Smooth muscle cell (in vitro differentiated cells): ENCODE measurements around the gene GAGE12C. TPM values are rescaled to one million over a fixed set of nuclear protein-coding genes. Genes with fewer than 3 reads are reported as not detected.
"Not testable (repeated sequence)": the region's sequence is repeated elsewhere in the genome, so short reads cannot be mapped to it uniquely, and the experiment has no call there.

Source experiments
- DNase-seq: peaks from one replicate; lab custom pipeline; 2025; ENCODE audit not compliant: unreplicated experiment; lab: John Stamatoyannopoulos, UW
- H2AFZ ChIP-seq: fragments of 200-600 bp; sonication (generic); 2 replicates; pipeline ENCODE4 v1.6.0; 2016; ENCODE audit warnings: antibody characterized with exemption, low read depth, mild to moderate bottlenecking
- H3F3A ChIP-seq: fragments of 200-600 bp; sonication (generic); 2 replicates; pipeline ENCODE4 v1.6.0; 2017; ENCODE audit warnings: antibody characterized with exemption, low read depth
- H3K27ac ChIP-seq: fragments of 200-600 bp; sonication (generic); 2 replicates; pipeline ENCODE4 v1.5.1; 2016; ENCODE audit warnings: low read depth, mild to moderate bottlenecking
- H3K27me3 ChIP-seq: fragments of 200-600 bp; sonication (generic); 2 replicates; pipeline ENCODE4 v1.6.1; 2016; ENCODE audit warnings: low read depth, mild to moderate bottlenecking
- H3K36me3 ChIP-seq: fragments of 200-600 bp; sonication (generic); 2 replicates; pipeline ENCODE4 v1.5.1; 2016; ENCODE audit warnings: low read depth
- H3K4me1 ChIP-seq: fragments of 200-600 bp; sonication (generic); 2 replicates; pipeline ENCODE4 v1.5.1; 2016; ENCODE audit warnings: low read depth
- H3K4me2 ChIP-seq: fragments of 200-600 bp; sonication (generic); 2 replicates; pipeline ENCODE4 v1.6.0; 2016; ENCODE audit warnings: mild to moderate bottlenecking
- H3K4me3 ChIP-seq: fragments of 200-600 bp; sonication (generic); 2 replicates; pipeline ENCODE4 v1.5.1; 2016; ENCODE audit warnings: mild to moderate bottlenecking
- H3K79me2 ChIP-seq: fragments of 200-600 bp; sonication (generic); 2 replicates; pipeline ENCODE4 v1.6.0; 2016; ENCODE audit warnings: low read depth, mild to moderate bottlenecking
- H3K9ac ChIP-seq: fragments of 200-600 bp; sonication (generic); 2 replicates; pipeline ENCODE4 v1.6.0; 2016; ENCODE audit warnings: low read depth
- H3K9me3 ChIP-seq: fragments of 200-600 bp; sonication (generic); replicated peaks from 2 replicates; pipeline ENCODE4 v1.5.1; 2016; ENCODE audit warnings: low read depth
- H4K20me1 ChIP-seq: fragments of 200-600 bp; sonication (generic); 2 replicates; pipeline ENCODE4 v1.6.0; 2016; ENCODE audit warnings: low read depth
- WGBS: methylation state at CpG from one replicate; pipeline ENCODE4 v1.1.7; 2016; ENCODE audit warnings: low lambda C conversion rate; 5-methylcytosine and 5-hydroxymethylcytosine counted together
- polyA plus RNA-seq: library from polyadenylated mRNA; unstranded; fragments of >200 nt; fragmentation: Nextera tagmentation; extraction: Ambion mirVana; gene quantifications from 2 replicates; pipeline ENCODE4 v1.2.1, GENCODE V29; 2016
- total RNA-seq: library from RNA; depleted of rRNA; stranded (reverse); fragments of >200 nt; gene quantifications from 2 replicates; pipeline ENCODE4 v1.2.3, GENCODE V29; 2014

The GAGE12C gene, protein sequence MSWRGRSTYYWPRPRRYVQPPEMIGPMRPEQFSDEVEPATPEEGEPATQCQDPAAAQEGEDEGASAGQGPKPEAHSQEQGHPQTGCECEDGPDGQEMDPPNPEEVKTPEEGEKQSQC
- total RNA-seq (not detected in 2 replicates), polyA plus RNA-seq (not detected in 2 replicates)

DNA sequence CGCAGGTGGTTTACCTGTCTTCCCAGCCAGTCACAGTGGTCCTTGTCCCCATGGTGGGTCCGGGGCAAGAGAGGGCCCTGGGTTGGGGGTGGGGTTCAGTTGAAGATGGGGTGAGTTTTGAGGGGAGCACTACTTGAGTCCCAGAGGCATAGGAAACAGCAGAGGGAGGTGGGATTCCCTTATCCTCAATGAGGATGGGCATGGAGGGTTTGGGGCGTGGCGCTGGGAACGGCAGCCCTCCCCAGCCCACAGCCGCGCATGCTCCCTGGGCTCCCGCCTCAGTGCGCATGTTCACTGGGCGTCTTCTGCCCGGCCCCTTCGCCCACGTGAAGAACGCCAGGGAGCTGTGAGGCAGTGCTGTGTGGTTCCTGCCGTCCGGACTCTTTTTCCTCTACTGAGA, at the start of gene GAGE12C:
GAGE12C (plus strand) TSS at position 301 of the 400 bp plus-strand sequence. CDS start 1,155 bp downstream, outside the sequence.
- not testable (repeated sequence) for H2AFZ ChIP-seq, H3K4me1 ChIP-seq, DNase-seq, H3K79me2 ChIP-seq, H4K20me1 ChIP-seq, H3F3A ChIP-seq, H3K9me3 ChIP-seq, H3K4me2 ChIP-seq, H3K36me3 ChIP-seq, H3K27me3 ChIP-seq, H3K4me3 ChIP-seq, H3K27ac ChIP-seq, H3K9ac ChIP-seq
- WGBS: no CpG with 5 or more reads among the region's 16 CpGs

DNA sequence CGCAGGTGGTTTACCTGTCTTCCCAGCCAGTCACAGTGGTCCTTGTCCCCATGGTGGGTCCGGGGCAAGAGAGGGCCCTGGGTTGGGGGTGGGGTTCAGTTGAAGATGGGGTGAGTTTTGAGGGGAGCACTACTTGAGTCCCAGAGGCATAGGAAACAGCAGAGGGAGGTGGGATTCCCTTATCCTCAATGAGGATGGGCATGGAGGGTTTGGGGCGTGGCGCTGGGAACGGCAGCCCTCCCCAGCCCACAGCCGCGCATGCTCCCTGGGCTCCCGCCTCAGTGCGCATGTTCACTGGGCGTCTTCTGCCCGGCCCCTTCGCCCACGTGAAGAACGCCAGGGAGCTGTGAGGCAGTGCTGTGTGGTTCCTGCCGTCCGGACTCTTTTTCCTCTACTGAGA, 9.5 kb downstream of the GAGE12C start, which contains the start of gene GAGE12D:
GAGE12D (plus strand) TSS at position 301 of the 400 bp plus-strand sequence. CDS start 1,155 bp downstream, outside the sequence.
- H3K4me3 ChIP-seq, H3K79me2 ChIP-seq, H2AFZ ChIP-seq, DNase-seq, H3K9me3 ChIP-seq, H3K27ac ChIP-seq, H3K4me1 ChIP-seq, H3K27me3 ChIP-seq, H3K36me3 ChIP-seq, H4K20me1 ChIP-seq, H3K4me2 ChIP-seq, H3F3A ChIP-seq, H3K9ac ChIP-seq: not testable (repeated sequence)
- no CpG with 5 or more reads among the region's 16 CpGs for WGBS

DNA sequence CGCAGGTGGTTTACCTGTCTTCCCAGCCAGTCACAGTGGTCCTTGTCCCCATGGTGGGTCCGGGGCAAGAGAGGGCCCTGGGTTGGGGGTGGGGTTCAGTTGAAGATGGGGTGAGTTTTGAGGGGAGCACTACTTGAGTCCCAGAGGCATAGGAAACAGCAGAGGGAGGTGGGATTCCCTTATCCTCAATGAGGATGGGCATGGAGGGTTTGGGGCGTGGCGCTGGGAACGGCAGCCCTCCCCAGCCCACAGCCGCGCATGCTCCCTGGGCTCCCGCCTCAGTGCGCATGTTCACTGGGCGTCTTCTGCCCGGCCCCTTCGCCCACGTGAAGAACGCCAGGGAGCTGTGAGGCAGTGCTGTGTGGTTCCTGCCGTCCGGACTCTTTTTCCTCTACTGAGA, 19.0 kb downstream of the GAGE12C start, which contains the start of gene GAGE12E:
GAGE12E (plus strand) TSS at position 301 of the 400 bp plus-strand sequence. CDS start 1,155 bp downstream, outside the sequence.
- H3K4me2 ChIP-seq, H3F3A ChIP-seq, DNase-seq, H3K79me2 ChIP-seq, H3K27me3 ChIP-seq, H4K20me1 ChIP-seq, H2AFZ ChIP-seq, H3K36me3 ChIP-seq, H3K4me3 ChIP-seq, H3K4me1 ChIP-seq, H3K27ac ChIP-seq, H3K9me3 ChIP-seq, H3K9ac ChIP-seq: not testable (repeated sequence)
- whole genome bisulfite sequencing: no CpG with 5 or more reads among the region's 16 CpGs

DNA sequence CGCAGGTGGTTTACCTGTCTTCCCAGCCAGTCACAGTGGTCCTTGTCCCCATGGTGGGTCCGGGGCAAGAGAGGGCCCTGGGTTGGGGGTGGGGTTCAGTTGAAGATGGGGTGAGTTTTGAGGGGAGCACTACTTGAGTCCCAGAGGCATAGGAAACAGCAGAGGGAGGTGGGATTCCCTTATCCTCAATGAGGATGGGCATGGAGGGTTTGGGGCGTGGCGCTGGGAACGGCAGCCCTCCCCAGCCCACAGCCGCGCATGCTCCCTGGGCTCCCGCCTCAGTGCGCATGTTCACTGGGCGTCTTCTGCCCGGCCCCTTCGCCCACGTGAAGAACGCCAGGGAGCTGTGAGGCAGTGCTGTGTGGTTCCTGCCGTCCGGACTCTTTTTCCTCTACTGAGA, 28.6 kb downstream of the GAGE12C start, which contains the start of gene GAGE12F:
GAGE12F (plus strand) TSS at position 301 of the 400 bp plus-strand sequence. CDS start 1,155 bp downstream, outside the sequence.
- H3K79me2 ChIP-seq, H3K4me2 ChIP-seq: not testable (repeated sequence)
- no CpG with 5 or more reads among the region's 16 CpGs for WGBS

DNA sequence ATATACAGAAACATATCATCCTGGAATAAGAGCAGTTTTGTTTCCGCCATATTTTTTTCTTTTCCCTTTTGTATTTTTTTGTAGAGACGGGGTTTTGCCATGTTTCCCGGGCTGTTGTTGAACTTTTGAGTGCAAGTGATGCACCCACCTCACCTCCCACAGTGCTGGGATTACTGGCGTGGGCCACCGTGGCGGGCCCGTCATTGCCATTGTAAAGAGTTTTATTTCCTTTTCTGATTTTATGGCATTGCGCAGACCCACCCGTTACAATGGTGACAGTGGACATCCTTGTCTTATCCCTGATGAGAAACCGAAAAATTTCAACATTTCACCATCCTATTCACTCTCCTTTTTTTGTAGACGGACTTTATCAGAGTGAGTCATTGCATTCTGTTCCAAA, 36.8 kb downstream of the GAGE12C start:
- not testable (repeated sequence) for H3K9me3 ChIP-seq, H3K36me3 ChIP-seq, H3K4me3 ChIP-seq, H3K27ac ChIP-seq, H4K20me1 ChIP-seq, H3K79me2 ChIP-seq, H3K4me2 ChIP-seq, H3K9ac ChIP-seq, DNase-seq, H3F3A ChIP-seq, H2AFZ ChIP-seq, H3K4me1 ChIP-seq, H3K27me3 ChIP-seq
- no CpG with 5 or more reads among the region's 11 CpGs for WGBS

More for the DNA sequence above, 28.6 kb downstream of the GAGE12C start, which contains the start of gene GAGE12F:
- not testable (repeated sequence) for H3K36me3 ChIP-seq, H2AFZ ChIP-seq, H4K20me1 ChIP-seq, H3K4me1 ChIP-seq, H3K9ac ChIP-seq, H3K4me3 ChIP-seq, H3K27ac ChIP-seq, H3K27me3 ChIP-seq, DNase-seq, H3F3A ChIP-seq, H3K9me3 ChIP-seq

DNA sequence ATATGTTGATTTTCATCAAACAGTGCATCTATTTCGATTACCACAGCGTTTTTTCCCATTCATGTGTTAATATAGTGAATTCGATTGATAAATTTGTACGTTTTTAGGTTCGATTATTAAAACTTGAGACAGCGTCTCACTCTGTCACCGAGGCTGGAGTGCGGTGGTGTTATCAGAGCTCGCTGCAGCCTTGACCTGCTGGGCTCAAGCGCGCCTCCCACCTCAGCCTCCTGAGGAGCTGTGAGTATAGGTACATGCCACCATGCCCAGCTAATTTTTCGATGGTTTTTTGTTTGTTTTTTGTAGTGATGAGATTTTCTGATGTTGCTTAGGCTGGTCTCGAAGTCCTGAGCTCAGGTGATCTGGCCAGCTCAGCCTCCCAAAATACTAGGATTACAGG, 37.2 kb downstream of the GAGE12C start:
- H3K9me3 ChIP-seq, H3F3A ChIP-seq, H3K27ac ChIP-seq, H3K4me1 ChIP-seq, H3K9ac ChIP-seq, H3K36me3 ChIP-seq, DNase-seq, H2AFZ ChIP-seq, H3K4me3 ChIP-seq, H3K27me3 ChIP-seq, H3K4me2 ChIP-seq, H4K20me1 ChIP-seq, H3K79me2 ChIP-seq: not testable (repeated sequence)
- no CpG with 5 or more reads among the region's 13 CpGs for WGBS

DNA sequence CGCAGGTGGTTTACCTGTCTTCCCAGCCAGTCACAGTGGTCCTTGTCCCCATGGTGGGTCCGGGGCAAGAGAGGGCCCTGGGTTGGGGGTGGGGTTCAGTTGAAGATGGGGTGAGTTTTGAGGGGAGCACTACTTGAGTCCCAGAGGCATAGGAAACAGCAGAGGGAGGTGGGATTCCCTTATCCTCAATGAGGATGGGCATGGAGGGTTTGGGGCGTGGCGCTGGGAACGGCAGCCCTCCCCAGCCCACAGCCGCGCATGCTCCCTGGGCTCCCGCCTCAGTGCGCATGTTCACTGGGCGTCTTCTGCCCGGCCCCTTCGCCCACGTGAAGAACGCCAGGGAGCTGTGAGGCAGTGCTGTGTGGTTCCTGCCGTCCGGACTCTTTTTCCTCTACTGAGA, 38.1 kb downstream of the GAGE12C start, which contains the start of gene GAGE12G:
GAGE12G (plus strand) TSS at position 301 of the 400 bp plus-strand sequence. CDS start 1,155 bp downstream, outside the sequence.
- H3F3A ChIP-seq, H3K4me3 ChIP-seq, H2AFZ ChIP-seq, H3K27ac ChIP-seq, H3K9me3 ChIP-seq, H4K20me1 ChIP-seq, H3K27me3 ChIP-seq, H3K4me1 ChIP-seq, H3K79me2 ChIP-seq, DNase-seq, H3K9ac ChIP-seq, H3K4me2 ChIP-seq, H3K36me3 ChIP-seq: not testable (repeated sequence)
- WGBS: no CpG with 5 or more reads among the region's 16 CpGs

DNA sequence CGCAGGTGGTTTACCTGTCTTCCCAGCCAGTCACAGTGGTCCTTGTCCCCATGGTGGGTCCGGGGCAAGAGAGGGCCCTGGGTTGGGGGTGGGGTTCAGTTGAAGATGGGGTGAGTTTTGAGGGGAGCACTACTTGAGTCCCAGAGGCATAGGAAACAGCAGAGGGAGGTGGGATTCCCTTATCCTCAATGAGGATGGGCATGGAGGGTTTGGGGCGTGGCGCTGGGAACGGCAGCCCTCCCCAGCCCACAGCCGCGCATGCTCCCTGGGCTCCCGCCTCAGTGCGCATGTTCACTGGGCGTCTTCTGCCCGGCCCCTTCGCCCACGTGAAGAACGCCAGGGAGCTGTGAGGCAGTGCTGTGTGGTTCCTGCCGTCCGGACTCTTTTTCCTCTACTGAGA, 47.7 kb downstream of the GAGE12C start, which contains the start of gene GAGE12H:
GAGE12H (plus strand) TSS at position 301 of the 400 bp plus-strand sequence. CDS start 1,155 bp downstream, outside the sequence.
- H3K9ac ChIP-seq, H3F3A ChIP-seq, H3K9me3 ChIP-seq, H3K4me1 ChIP-seq, H3K4me3 ChIP-seq, H3K27me3 ChIP-seq, H2AFZ ChIP-seq, H4K20me1 ChIP-seq, DNase-seq, H3K27ac ChIP-seq, H3K36me3 ChIP-seq, H3K4me2 ChIP-seq, H3K79me2 ChIP-seq: not testable (repeated sequence)
- no CpG with 5 or more reads among the region's 16 CpGs for WGBS
